ENCODE data around the gene APOC4. TPM values are rescaled to one million over a fixed set of nuclear protein-coding genes. Genes with fewer than 3 reads are reported as not detected.

The APOC4 gene, protein sequence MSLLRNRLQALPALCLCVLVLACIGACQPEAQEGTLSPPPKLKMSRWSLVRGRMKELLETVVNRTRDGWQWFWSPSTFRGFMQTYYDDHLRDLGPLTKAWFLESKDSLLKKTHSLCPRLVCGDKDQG
- not detected in 5 replicates for total RNA-seq (2022; extraction: Qiagen RNA extraction; ENCODE audit: low read depth)

DNA sequence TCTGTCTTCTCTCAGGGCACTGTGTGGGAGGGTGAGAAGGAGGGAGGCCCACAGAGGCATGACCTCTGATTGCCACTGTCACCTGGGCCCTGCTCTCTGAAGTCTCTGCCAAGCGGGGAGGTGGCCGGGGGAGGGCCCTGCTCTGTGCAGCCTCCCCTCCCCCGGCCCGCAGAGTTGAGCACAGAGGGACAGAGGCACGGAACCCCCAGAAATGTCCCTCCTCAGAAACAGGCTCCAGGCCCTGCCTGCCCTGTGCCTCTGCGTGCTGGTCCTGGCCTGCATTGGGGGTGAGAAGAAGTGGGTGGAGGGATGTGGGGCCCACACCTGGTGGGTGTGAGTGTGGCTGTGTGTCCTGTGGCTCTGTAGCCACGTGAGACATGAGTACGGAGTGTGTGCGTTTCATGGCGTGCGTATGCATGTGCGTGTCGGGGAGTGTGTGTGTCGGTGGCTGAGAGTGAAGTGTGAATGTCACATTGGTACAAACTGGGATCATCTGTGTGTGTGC lies at the start of gene APOC4:
APOC4 (plus strand) TSS at position 171 of the 505 bp plus-strand sequence; CDS start at position 212, 41 bp downstream.

DNA sequence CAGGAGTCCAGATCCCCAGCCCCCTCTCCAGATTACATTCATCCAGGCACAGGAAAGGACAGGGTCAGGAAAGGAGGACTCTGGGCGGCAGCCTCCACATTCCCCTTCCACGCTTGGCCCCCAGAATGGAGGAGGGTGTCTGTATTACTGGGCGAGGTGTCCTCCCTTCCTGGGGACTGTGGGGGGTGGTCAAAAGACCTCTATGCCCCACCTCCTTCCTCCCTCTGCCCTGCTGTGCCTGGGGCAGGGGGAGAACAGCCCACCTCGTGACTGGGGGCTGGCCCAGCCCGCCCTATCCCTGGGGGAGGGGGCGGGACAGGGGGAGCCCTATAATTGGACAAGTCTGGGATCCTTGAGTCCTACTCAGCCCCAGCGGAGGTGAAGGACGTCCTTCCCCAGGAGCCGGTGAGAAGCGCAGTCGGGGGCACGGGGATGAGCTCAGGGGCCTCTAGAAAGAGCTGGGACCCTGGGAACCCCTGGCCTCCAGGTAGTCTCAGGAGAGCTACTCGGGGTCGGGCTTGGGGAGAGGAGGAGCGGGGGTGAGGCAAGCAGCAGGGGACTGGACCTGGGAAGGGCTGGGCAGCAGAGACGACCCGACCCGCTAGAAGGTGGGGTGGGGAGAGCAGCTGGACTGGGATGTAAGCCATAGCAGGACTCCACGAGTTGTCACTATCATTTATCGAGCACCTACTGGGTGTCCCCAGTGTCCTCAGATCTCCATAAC lies 36.4 kb upstream of the APOC4 start, which contains the start of gene APOE:
APOE (plus strand) TSS at position 360 of the 724 bp plus-strand sequence. CDS start 829 bp downstream, outside the sequence.

DNA sequence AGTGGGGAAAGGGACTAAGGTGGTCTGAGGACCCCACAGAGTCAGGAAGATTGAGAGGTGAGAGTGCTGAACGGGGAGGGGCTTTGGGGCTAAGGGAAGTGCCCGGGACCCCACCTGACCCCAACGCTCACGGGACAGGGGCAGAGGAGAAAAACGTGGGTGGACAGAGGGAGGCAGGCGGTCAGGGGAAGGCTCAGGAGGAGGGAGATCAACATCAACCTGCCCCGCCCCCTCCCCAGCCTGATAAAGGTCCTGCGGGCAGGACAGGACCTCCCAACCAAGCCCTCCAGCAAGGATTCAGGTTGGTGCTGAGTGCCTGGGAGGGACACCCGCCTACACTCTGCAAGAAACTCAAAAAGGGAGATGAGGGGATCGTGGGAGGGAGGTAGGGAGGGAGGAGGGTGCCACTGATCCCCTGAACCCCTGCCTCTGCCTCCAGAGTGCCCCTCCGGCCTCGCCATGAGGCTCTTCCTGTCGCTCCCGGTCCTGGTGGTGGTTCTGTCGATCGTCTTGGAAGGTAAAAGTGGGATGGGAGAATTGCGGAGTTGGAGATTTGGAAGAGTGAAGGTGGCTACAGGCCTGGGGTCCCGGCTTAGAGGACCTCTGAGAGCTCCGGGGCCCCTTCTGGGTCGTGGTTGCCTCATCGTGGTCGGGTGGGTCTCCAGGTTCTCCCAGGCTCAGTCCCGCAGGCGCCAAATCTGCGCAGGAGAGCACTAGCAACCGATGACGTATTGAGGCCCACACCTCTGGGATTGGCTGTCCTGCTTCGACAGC lies 27.4 kb upstream of the APOC4 start, which contains the start of gene APOC1:
APOC1 (plus strand) TSS at position 176 of the 774 bp plus-strand sequence; CDS start at position 460, 284 bp downstream.

DNA sequence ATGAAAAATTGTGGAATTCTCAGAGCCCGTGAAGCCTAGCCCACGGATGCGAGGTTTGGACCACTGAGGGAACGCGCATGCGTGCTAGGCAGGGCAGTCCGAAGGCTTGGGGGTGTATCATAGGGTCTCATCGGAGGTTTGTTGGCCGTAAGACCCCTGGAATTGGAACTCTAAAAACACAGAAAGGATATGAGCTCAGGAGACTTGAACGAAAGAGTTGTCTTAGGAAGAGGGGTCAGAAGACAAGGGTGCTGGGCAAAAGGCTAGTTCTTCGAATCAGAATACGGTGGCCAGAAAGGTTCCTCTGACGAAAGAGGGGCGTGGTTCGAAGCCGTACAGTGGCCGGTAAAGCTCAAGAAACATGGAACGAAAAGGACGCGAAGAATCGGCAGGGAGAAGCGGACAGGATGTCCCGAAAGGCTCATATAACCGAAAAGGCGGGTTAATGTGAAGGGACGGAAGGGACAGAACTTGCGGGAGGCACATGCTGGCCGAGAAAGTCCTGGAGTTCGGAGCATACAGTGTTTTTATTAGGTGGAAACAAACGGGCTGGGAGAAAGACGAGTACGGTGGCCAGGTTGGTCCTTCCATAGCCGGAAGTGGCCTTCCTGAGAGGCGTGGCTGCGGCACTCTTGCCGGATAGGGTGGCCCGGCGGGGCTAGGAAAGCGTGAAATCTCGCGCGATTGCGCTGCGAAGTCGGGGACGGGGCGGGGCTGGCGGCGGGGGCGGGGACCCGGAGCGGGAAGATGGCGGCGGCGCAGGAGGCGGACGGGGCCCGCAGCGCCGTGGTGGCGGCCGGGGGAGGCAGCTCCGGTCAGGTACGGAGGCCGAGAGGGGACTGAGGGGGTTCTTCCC lies 12.8 kb downstream of the APOC4 start, which contains the start of gene CLPTM1:
CLPTM1 (plus strand) TSS at position 732 of the 856 bp plus-strand sequence; CDS start at position 748, 16 bp downstream.

Other genes with a start within 250 kb of the APOC4 start
- 0.08 to 0.23 TPM (median 0.11 TPM) in 3 of 5 replicates, not detected in the others for gene CEACAM16, start 243.1 kb upstream of the APOC4 start, total RNA-seq (2022; extraction: Qiagen RNA extraction; ENCODE audit: low read depth)
- 61.9 to 130 TPM (median 107 TPM) in 5 replicates for gene BCL3, start 193.5 kb upstream of the APOC4 start, total RNA-seq (2022; extraction: Qiagen RNA extraction; ENCODE audit: low read depth)
- not detected in 5 replicates for gene CBLC, start 164.3 kb upstream of the APOC4 start, total RNA-seq (2022; extraction: Qiagen RNA extraction; ENCODE audit: low read depth)
- 62.9 to 86.9 TPM (median 77.5 TPM) in 5 replicates for gene BCAM, start 133.1 kb upstream of the APOC4 start, total RNA-seq (2022; extraction: Qiagen RNA extraction; ENCODE audit: low read depth)
- 71.2 to 91.2 TPM (median 84.6 TPM) in 5 replicates for gene NECTIN2, start 95.9 kb upstream of the APOC4 start, total RNA-seq (2022; extraction: Qiagen RNA extraction; ENCODE audit: low read depth)
- gene TOMM40, start 51.0 kb upstream of the APOC4 start, total RNA-seq (2022; extraction: Qiagen RNA extraction; ENCODE audit: low read depth): 183 to 271 TPM (median 260 TPM) in 5 replicates
- gene APOE, start 36.4 kb upstream of the APOC4 start, total RNA-seq (2022; extraction: Qiagen RNA extraction; ENCODE audit: low read depth): 11.0 to 19.4 TPM (median 15.3 TPM) in 5 replicates
- gene APOC1, start 27.6 kb upstream of the APOC4 start, total RNA-seq (2022; extraction: Qiagen RNA extraction; ENCODE audit: low read depth): 110 to 130 TPM (median 116 TPM) in 5 replicates
- not detected in 5 replicates for gene APOC2, start 3.8 kb downstream of the APOC4 start, total RNA-seq (2022; extraction: Qiagen RNA extraction; ENCODE audit: low read depth)
- gene CLPTM1, start 13.1 kb downstream of the APOC4 start, total RNA-seq (2022; extraction: Qiagen RNA extraction; ENCODE audit: low read depth): 127 to 184 TPM (median 178 TPM) in 5 replicates
- gene RELB, start 59.2 kb downstream of the APOC4 start, total RNA-seq (2022; extraction: Qiagen RNA extraction; ENCODE audit: low read depth): 30.9 to 59.5 TPM (median 54.2 TPM) in 5 replicates
- 58.1 to 70.1 TPM (median 63.4 TPM) in 5 replicates for gene CLASRP, start 96.8 kb downstream of the APOC4 start, total RNA-seq (2022; extraction: Qiagen RNA extraction; ENCODE audit: low read depth)
- 5.1 to 9.5 TPM (median 8.6 TPM) in 5 replicates for gene ZNF296, start 134.2 kb downstream of the APOC4 start, total RNA-seq (2022; extraction: Qiagen RNA extraction; ENCODE audit: low read depth)
- 85.5 to 94.6 TPM (median 87.1 TPM) in 5 replicates for gene GEMIN7, start 137.0 kb downstream of the APOC4 start, total RNA-seq (2022; extraction: Qiagen RNA extraction; ENCODE audit: low read depth)
- gene PPP1R37, start 150.9 kb downstream of the APOC4 start, total RNA-seq (2022; extraction: Qiagen RNA extraction; ENCODE audit: low read depth): 22.9 to 30.9 TPM (median 28.4 TPM) in 5 replicates
- 0.06 to 0.13 TPM (median 0.08 TPM) in 5 replicates for gene NKPD1, start 218.7 kb downstream of the APOC4 start, total RNA-seq (2022; extraction: Qiagen RNA extraction; ENCODE audit: low read depth)
- gene TRAPPC6A, start 236.0 kb downstream of the APOC4 start, total RNA-seq (2022; extraction: Qiagen RNA extraction; ENCODE audit: low read depth): 32.8 to 43.4 TPM (median 42.7 TPM) in 5 replicates
- gene BLOC1S3, start 236.5 kb downstream of the APOC4 start, total RNA-seq (2022; extraction: Qiagen RNA extraction; ENCODE audit: low read depth): 10.3 to 15.3 TPM (median 12.8 TPM) in 5 replicates